CD4-positive, alpha-beta T cell (primary cell): ENCODE data around the gene CCK. TPM values are rescaled to one million over a fixed set of nuclear protein-coding genes. Genes with fewer than 3 reads are reported as not detected.

Experiments
- ATAC-seq: fragments of 200-7000 bp; cut with Tn5 transposase; one replicate; pipeline ENCODE4 v1.10.0; 2022; ENCODE audit warnings: mild to moderate bottlenecking; ENCODE audit not compliant: poor library complexity
- CTCF ChIA-PET: fragments of 350-600 bp; sonication (Branson Sonifier 250); formaldehyde crosslinking; loops from one replicate; lab custom pipeline; 2021; ENCODE audit warnings: antibody characterized with exemption, inconsistent platforms; lab: Charles Lee
- POLR2A ChIA-PET: fragments of 350-600 bp; sonication (Branson Sonifier 250); formaldehyde crosslinking; loops from one replicate; lab custom pipeline; 2021; ENCODE audit warnings: antibody characterized with exemption, inconsistent platforms; lab: Charles Lee
- DNase-seq, 14 experiments: peaks; one replicate each; pipeline ENCODE4 v3.0.0-alpha.2; 2013 to 2020; ENCODE audit warnings: mixed read lengths in 2 of 14
- H3K27ac ChIP-seq, 2 donors: one replicate each; pipeline versions ENCODE4 v1.5.1 to v1.7.0; 2013; ENCODE audit warnings: low read length in 2 of 2, low read depth in 1 of 2, mild to moderate bottlenecking in 1 of 2
- H3K27me3 ChIP-seq, 2 experiments: 1 replicate in 1 of 2; 2 replicates in 1 of 2; pipeline versions ENCODE4 v1.6.1 to v1.7.0; 2013; ENCODE audit warnings: low read length in 2 of 2, control low read depth in 1 of 2, mild to moderate bottlenecking in 1 of 2, moderate library complexity in 1 of 2; ENCODE audit not compliant: insufficient read depth in 2 of 2, control insufficient read depth in 1 of 2
- H3K36me3 ChIP-seq: one replicate; pipeline ENCODE4 v1.6.1; 2013; ENCODE audit warnings: low read length, control low read depth; ENCODE audit not compliant: insufficient read depth
- H3K4me1 ChIP-seq: one replicate; pipeline ENCODE4 v1.6.1; 2013; ENCODE audit warnings: low read length, control low read depth; ENCODE audit not compliant: insufficient read depth
- H3K4me3 ChIP-seq: one replicate; pipeline ENCODE4 v1.5.1; 2013; ENCODE audit warnings: mild to moderate bottlenecking, low read length, moderate library complexity
- H3K9me3 ChIP-seq, 2 experiments: 1 replicate in 1 of 2; 2 replicates in 1 of 2; pipeline versions ENCODE4 v1.6.1 to v1.7.0; 2013; ENCODE audit warnings: low read length in 2 of 2, mild to moderate bottlenecking in 2 of 2, control low read depth in 1 of 2, moderate library complexity in 1 of 2; ENCODE audit not compliant: control insufficient read depth in 1 of 2, insufficient read depth in 1 of 2
- H3K27ac Mint-ChIP-seq: one replicate; pipeline ENCODE4 v1.8.0; 2020; ENCODE audit warnings: mixed read lengths
- H3K27me3 Mint-ChIP-seq: one replicate; pipeline ENCODE4 v1.8.0; 2021; ENCODE audit warnings: mixed read lengths
- H3K36me3 Mint-ChIP-seq: one replicate; pipeline ENCODE4 v1.8.0; 2021; ENCODE audit warnings: low read depth, mixed read lengths
- H3K4me1 Mint-ChIP-seq: one replicate; pipeline ENCODE4 v1.8.0; 2021; ENCODE audit warnings: low read depth, mixed read lengths
- H3K4me3 Mint-ChIP-seq: one replicate; pipeline ENCODE4 v1.8.0; 2020; ENCODE audit warnings: mild to moderate bottlenecking, mixed read lengths
- H3K9me3 Mint-ChIP-seq: one replicate; pipeline ENCODE4 v1.8.0; 2020; ENCODE audit warnings: mixed read lengths
- intact Hi-C, 2 experiments: fragments of 100-400 bp; cut with DNase I in 1 of 2; cut with micrococcal nuclease in 1 of 2; formaldehyde crosslinking; loops; one replicate each; pipeline versions ENCODE4 v1.15.1 to v1.9.0; 2023 to 2025; cut with DNase I, micrococcal nuclease
- total RNA-seq, 174 experiments: library from RNA in 2 of 174; stranded (reverse) in 2 of 174; gene quantifications; one replicate each; pipeline ENCODE4 v1.2.3 and lab custom pipeline; 2021 to 2026
- TF ChIP-seq, protein P1 (sequence below): fragments of 200-600 bp; IDR thresholded peaks from one replicate; pipeline ENCODE4 v1.8.0; 2022; ENCODE audit warnings: antibody characterized with exemption, mild to moderate bottlenecking

CCK gene
- total RNA-seq, 2 experiments from 2014 or later, result not detected

DNA sequence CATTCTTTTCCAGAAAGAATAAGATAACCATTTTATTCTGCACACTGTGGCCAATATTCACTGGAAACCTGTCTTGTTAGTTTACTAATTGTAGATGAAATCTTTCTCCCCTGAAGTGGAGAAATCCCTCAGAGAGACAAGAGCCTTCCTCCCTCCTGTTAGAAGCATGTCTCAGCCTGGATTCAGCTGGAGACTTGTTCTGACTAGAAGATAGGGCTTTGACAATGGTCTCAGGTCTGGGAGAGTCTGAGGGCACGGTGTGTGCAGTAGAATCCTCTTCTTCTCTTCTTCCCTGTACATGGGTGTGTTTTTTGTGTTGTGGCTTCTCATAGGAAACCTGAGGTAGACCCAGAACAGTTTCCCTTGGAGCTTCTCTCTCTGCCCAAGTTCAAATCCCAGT lies 19.9 kb downstream of the CCK start:
- no peak overlapping the region for H3K27ac Mint-ChIP-seq
- POLR2A ChIA-PET, result interaction anchor here (0.6 to 1.0 kb wide), 2 partner anchors 122 to 312 kb away, joined by 3 read pairs; no protein-coding TSS in a partner anchor
- Histone ChIP-seq H3K27ac (no peak overlapping the region), H3K4me1 (peaks cover 9% of the 10 kb centered on the region), H3K27me3 (peaks cover 2 to 7% of the 10 kb centered on the region in 2 experiments), H3K9me3 (no peaks in the 10 kb centered on the region), H3K36me3 (no peaks in the 10 kb centered on the region), H3K4me3 (no peak overlapping the region)
- peaks cover 8% of the 10 kb centered on the region for H3K27me3 Mint-ChIP-seq
- TF ChIP-seq, protein P1, sequence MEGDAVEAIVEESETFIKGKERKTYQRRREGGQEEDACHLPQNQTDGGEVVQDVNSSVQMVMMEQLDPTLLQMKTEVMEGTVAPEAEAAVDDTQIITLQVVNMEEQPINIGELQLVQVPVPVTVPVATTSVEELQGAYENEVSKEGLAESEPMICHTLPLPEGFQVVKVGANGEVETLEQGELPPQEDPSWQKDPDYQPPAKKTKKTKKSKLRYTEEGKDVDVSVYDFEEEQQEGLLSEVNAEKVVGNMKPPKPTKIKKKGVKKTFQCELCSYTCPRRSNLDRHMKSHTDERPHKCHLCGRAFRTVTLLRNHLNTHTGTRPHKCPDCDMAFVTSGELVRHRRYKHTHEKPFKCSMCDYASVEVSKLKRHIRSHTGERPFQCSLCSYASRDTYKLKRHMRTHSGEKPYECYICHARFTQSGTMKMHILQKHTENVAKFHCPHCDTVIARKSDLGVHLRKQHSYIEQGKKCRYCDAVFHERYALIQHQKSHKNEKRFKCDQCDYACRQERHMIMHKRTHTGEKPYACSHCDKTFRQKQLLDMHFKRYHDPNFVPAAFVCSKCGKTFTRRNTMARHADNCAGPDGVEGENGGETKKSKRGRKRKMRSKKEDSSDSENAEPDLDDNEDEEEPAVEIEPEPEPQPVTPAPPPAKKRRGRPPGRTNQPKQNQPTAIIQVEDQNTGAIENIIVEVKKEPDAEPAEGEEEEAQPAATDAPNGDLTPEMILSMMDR, result no peak
- H3K4me1 Mint-ChIP-seq, result peaks cover 8% of the 10 kb centered on the region
- no peaks in the 10 kb centered on the region for H3K9me3 Mint-ChIP-seq
- ATAC-seq (no peak), DNase-seq (no peak)
- intact Hi-C loops, result loop anchor here (2.0 to 5.0 kb wide), 3 partner anchors 291 to 506 kb away; no protein-coding TSS in a partner anchor
- no peaks in the 10 kb centered on the region for H3K36me3 Mint-ChIP-seq
- no peak overlapping the region for H3K4me3 Mint-ChIP-seq
- CTCF ChIA-PET, result interaction anchor here (1.8 kb wide), 1 partner anchor 197 kb away, joined by 8 read pairs; no protein-coding TSS in a partner anchor

DNA sequence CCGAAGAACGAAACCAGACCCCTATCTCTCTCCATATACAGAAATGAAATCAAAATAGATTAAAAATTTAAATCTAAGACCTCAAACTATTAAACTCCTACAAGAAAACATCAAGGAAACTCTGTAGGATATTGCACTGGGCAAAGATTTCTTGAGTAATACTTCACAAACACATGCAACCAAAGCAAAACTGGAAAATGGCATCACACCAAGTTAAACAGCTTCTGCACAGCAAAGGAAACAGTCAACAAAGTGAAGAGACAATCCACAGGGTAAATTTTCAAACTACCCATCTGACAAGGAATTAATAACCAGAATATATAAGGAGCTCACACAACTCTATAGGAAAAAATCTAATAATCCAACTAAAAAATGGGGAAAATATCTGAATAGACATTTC lies 29.4 kb downstream of the CCK start:
- no peak for ATAC-seq
- peaks cover 6% of the 10 kb centered on the region for H3K9me3 Mint-ChIP-seq
- H3K27ac Mint-ChIP-seq, result no peak overlapping the region
- intact Hi-C loops, result no loop called here
- no peak overlapping the region for H3K27ac ChIP-seq
- TF ChIP-seq, protein P1, result no peak
- no peak overlapping the region for H3K4me3 ChIP-seq
- peaks cover 45% of the 10 kb centered on the region for H3K27me3 Mint-ChIP-seq
- no peaks in the 10 kb centered on the region for H3K4me1 Mint-ChIP-seq
- H3K36me3 ChIP-seq, result no peaks in the 10 kb centered on the region
- no peaks in the 10 kb centered on the region for H3K27me3 ChIP-seq
- DNase-seq, result no peak
- H3K4me1 ChIP-seq, result no peaks in the 10 kb centered on the region
- ChIA-PET POLR2A (no interaction called here), CTCF (no interaction called here)
- H3K4me3 Mint-ChIP-seq, result no peak overlapping the region
- H3K36me3 Mint-ChIP-seq, result no peaks in the 10 kb centered on the region
- peaks cover 0 to 4% of the 10 kb centered on the region in 2 experiments for H3K9me3 ChIP-seq

DNA sequence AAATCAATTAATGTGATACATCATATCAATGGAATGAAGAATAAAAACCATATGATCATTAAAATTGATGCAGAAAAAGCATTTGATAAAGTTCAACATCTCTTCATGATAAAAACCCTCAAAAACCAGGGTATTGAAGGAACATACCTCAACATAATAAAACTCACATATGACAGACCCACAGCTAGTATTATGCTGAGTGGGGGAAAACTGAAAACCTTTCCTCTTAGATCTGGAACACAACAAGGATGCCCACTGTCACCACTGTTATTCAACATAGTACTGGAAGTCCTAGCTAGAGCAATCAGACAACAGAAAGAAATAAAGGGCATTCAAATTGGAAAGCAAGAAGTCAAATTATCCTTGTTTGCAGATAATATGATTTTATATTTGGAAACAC lies 30.5 kb downstream of the CCK start:
- Mint-ChIP-seq H3K4me3 (no peak overlapping the region), H3K4me1 (no peaks in the 10 kb centered on the region), H3K9me3 (peaks cover 6% of the 10 kb centered on the region), H3K27me3 (peaks cover 45% of the 10 kb centered on the region), H3K27ac (no peak overlapping the region), H3K36me3 (no peaks in the 10 kb centered on the region)
- TF ChIP-seq, protein P1, result no peak
- Histone ChIP-seq H3K4me1 (no peaks in the 10 kb centered on the region), H3K9me3 (peaks cover 0 to 4% of the 10 kb centered on the region in 2 experiments), H3K4me3 (no peak overlapping the region), H3K36me3 (no peaks in the 10 kb centered on the region), H3K27me3 (no peaks in the 10 kb centered on the region), H3K27ac (no peak overlapping the region)
- DNase-seq (no peak), ATAC-seq (no peak)
- CTCF ChIA-PET, result no interaction called here
- intact Hi-C loops, result no loop called here
- POLR2A ChIA-PET, result no interaction called here
